Activated CD8-positive, alpha-beta T cell treated with anti-CD3 and anti-CD28 coated beads for 36 hours (primary cell): ENCODE data around the gene KIF26A. TPM values are rescaled to one million over a fixed set of nuclear protein-coding genes. Genes with fewer than 3 reads are reported as not detected.

ENCODE experiments used
- ATAC-seq: fragments of 200-7000 bp; cut with Tn5 transposase; one replicate; pipeline ENCODE4 v1.10.0; 2021; ENCODE audit warnings: mild to moderate bottlenecking, moderate library complexity
- CTCF ChIA-PET: fragments of 350-600 bp; sonication (Branson Sonifier 250); formaldehyde crosslinking; loops from one replicate; lab custom pipeline; 2021; ENCODE audit warnings: antibody characterized with exemption; lab: Charles Lee
- POLR2A ChIA-PET: fragments of 350-600 bp; sonication (Branson Sonifier 250); formaldehyde crosslinking; loops from one replicate; lab custom pipeline; 2021; ENCODE audit warnings: antibody characterized with exemption; lab: Charles Lee
- DNase-seq: peaks from one replicate; pipeline ENCODE4 v3.0.0-alpha.2; 2020
- H3K27ac Mint-ChIP-seq: one replicate; pipeline ENCODE4 v1.8.0; 2021; ENCODE audit warnings: mild to moderate bottlenecking, mixed read lengths
- H3K27me3 Mint-ChIP-seq: one replicate; pipeline ENCODE4 v1.8.0; 2021; ENCODE audit warnings: mixed read lengths
- H3K36me3 Mint-ChIP-seq: one replicate; pipeline ENCODE4 v1.8.0; 2021; ENCODE audit warnings: low read depth, mixed read lengths
- H3K4me1 Mint-ChIP-seq: one replicate; pipeline ENCODE4 v1.8.0; 2021; ENCODE audit warnings: low read depth, mixed read lengths
- H3K4me3 Mint-ChIP-seq: one replicate; pipeline ENCODE4 v1.8.0; 2021; ENCODE audit warnings: mild to moderate bottlenecking, moderate library complexity, mixed read lengths
- H3K9me3 Mint-ChIP-seq: one replicate; pipeline ENCODE4 v1.8.0; 2021; ENCODE audit warnings: mixed read lengths
- intact Hi-C: fragments of 100-400 bp; cut with micrococcal nuclease; formaldehyde crosslinking; loops from one replicate; pipeline ENCODE4 v1.10.0; 2022
- total RNA-seq, 2 experiments: library from RNA; stranded (reverse); gene quantifications; one replicate each; pipeline ENCODE4 v1.2.3, GENCODE V29; 2021
- TF ChIP-seq, protein P1 (sequence below): fragments of 200-600 bp; IDR thresholded peaks from one replicate; pipeline ENCODE4 v1.8.0; 2022; ENCODE audit warnings: antibody characterized with exemption, mild to moderate bottlenecking

KIF26A gene
- total RNA-seq, 2 experiments from 2014 or later, result 0.59 to 0.65 TPM

- Mint-ChIP-seq H3K27me3 (peaks cover 13% of the 10 kb centered on the region), H3K36me3 (no peaks in the 10 kb centered on the region), H3K9me3 (no peaks in the 10 kb centered on the region), H3K4me3 (no peak overlapping the region), H3K27ac (no peak overlapping the region), H3K4me1 (peaks cover 14% of the 10 kb centered on the region)
- DNase-seq (peak; percentile 14), ATAC-seq (no peak)
- POLR2A ChIA-PET, result no interaction called here
- CTCF ChIA-PET, result no interaction called here
- intact Hi-C loops, result no loop called here
- TF ChIP-seq, protein P1, sequence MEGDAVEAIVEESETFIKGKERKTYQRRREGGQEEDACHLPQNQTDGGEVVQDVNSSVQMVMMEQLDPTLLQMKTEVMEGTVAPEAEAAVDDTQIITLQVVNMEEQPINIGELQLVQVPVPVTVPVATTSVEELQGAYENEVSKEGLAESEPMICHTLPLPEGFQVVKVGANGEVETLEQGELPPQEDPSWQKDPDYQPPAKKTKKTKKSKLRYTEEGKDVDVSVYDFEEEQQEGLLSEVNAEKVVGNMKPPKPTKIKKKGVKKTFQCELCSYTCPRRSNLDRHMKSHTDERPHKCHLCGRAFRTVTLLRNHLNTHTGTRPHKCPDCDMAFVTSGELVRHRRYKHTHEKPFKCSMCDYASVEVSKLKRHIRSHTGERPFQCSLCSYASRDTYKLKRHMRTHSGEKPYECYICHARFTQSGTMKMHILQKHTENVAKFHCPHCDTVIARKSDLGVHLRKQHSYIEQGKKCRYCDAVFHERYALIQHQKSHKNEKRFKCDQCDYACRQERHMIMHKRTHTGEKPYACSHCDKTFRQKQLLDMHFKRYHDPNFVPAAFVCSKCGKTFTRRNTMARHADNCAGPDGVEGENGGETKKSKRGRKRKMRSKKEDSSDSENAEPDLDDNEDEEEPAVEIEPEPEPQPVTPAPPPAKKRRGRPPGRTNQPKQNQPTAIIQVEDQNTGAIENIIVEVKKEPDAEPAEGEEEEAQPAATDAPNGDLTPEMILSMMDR, result no peak
Measured at GRCh38 chr14:104226421-104227383, 88.3 kb downstream of the KIF26A start.

DNA sequence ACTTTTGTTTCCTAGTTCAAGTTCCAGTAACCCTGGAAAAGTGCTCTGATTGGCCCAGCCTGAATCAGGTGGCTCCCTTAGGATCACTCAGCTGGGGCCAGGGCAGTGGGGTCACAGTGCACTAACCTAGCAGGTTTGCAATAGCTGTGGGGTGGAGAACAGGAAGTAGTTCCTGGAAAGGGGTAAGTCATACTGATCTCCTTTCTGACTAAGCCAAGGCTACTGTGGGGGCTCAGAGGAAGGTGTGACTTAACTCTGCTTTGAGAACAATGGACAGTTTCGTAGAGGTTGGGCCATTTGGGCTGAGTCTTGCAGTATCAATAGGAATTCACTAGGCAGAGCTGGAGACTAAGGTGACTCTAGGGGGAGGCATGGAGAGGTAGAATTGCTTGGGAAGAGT lies 89.4 kb downstream of the KIF26A start:
- no peaks in the 10 kb centered on the region for H3K9me3 Mint-ChIP-seq
- POLR2A ChIA-PET, result no interaction called here
- CTCF ChIA-PET, result no interaction called here
- H3K27ac Mint-ChIP-seq, result peak overlapping the region; percentile 71
- H3K4me3 Mint-ChIP-seq, result no peak overlapping the region
- H3K4me1 Mint-ChIP-seq, result peaks cover 14% of the 10 kb centered on the region
- peak; percentile 99 for ATAC-seq
- peaks cover 8% of the 10 kb centered on the region for H3K27me3 Mint-ChIP-seq
- intact Hi-C loops, result no loop called here
- TF ChIP-seq, protein P1, result no peak
- H3K36me3 Mint-ChIP-seq, result no peaks in the 10 kb centered on the region
- peak; percentile 78 for DNase-seq

DNA sequence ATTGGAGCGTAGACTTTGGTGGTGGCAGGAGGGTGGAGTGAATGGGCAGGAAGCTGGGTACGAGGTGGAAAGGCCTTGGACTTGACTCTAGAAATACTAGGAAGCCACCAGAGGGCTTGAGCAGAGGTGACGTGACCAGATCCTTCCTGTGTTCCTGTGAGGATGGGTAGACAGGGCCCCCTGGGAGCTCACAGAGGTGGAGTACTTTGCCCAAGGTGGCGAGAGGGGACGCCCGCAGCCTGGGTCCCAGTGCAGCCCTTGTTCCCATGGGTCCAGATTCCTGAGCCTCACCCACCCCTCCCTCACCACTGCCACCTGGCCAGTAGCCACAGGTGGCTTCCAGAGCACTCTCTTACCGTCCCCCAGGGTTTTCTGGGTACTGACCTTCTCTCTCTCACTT lies 89.8 kb downstream of the KIF26A start:
- intact Hi-C loops, result no loop called here
- Mint-ChIP-seq H3K4me3 (no peak overlapping the region), H3K36me3 (no peaks in the 10 kb centered on the region), H3K27me3 (peaks cover 8% of the 10 kb centered on the region), H3K9me3 (peaks cover 3% of the 10 kb centered on the region), H3K4me1 (peaks cover 14% of the 10 kb centered on the region), H3K27ac (peak overlapping the region; percentile 71)
- ChIA-PET CTCF (no interaction called here), POLR2A (no interaction called here)
- DNase-seq (no peak), ATAC-seq (peak; percentile 26)
- TF ChIP-seq, protein P1, result no peak

- Mint-ChIP-seq H3K4me3 (no peak overlapping the region), H3K4me1 (peaks cover 14% of the 10 kb centered on the region), H3K36me3 (no peaks in the 10 kb centered on the region), H3K9me3 (peaks cover 5% of the 10 kb centered on the region), H3K27ac (no peak overlapping the region), H3K27me3 (peaks cover 7% of the 10 kb centered on the region)
- intact Hi-C loops, result no loop called here
- ChIA-PET POLR2A (no interaction called here), CTCF (no interaction called here)
- DNase-seq, result no peak
- TF ChIP-seq, protein P1, result no peak
- ATAC-seq, result no peak
Measured at GRCh38 chr14:104228716-104229533, 90.5 kb downstream of the KIF26A start.
